GM12891 (cell line): ENCODE results near the gene RNF186.

Source experiments
- DNase-seq: peaks from one replicate; pipeline ENCODE4 v3.0.0; 2011; ENCODE audit warnings: low spot score; ENCODE audit not compliant: insufficient read length
- FAIRE-seq: peaks from 2 replicates; lab custom pipeline; 2011; peaks lifted over from hg19 to GRCh38; lab: Jason Lieb, UNC
- PAX5 ChIP-seq: IDR thresholded peaks from 2 replicates; pipeline ENCODE4 v1.6.1; 2011; ENCODE audit warnings: low read length, moderate library complexity, mild to moderate bottlenecking; ENCODE audit not compliant: insufficient read depth, severe bottlenecking
- POLR2A ChIP-seq: IDR thresholded peaks from 2 replicates; pipeline ENCODE4 v1.6.1; 2011; ENCODE audit warnings: low read depth, low read length, control low read depth
- POLR2AphosphoS5 ChIP-seq: IDR thresholded peaks from 2 replicates; pipeline ENCODE4 v1.6.1; 2011; ENCODE audit warnings: low read depth, low read length, control low read depth
- POU2F2 ChIP-seq: IDR thresholded peaks from 2 replicates; pipeline ENCODE4 v1.6.1; 2011; ENCODE audit warnings: low read depth, mild to moderate bottlenecking, control low read depth, low read length, moderate library complexity
- SPI1 ChIP-seq: IDR thresholded peaks from 2 replicates; pipeline ENCODE4 v1.6.1; 2011; ENCODE audit warnings: low read depth, low read length, control low read depth
- TAF1 ChIP-seq: IDR thresholded peaks from 2 replicates; pipeline ENCODE4 v1.6.1; 2011; ENCODE audit warnings: low read depth, low read length, control low read depth

The RNF186 gene

DNA sequence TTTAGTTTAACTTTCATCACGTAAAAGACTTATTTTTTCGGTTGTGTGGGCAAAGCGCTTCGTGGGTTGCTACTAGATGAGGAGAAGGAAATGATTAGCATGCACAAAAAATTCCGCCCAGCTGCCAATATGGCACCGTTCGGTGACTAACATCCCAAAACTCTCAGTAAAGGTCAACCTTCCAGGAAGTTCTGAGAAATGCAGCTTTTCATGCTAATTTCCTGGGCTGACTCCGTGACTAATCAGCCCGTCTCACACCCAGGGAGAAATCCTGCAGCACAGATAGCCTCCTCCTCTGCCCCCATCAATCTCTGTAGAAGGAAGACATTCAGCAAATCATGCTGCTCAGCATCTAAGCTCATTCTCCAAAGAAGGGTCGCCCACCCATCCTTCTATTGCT, 49.5 kb downstream of the RNF186 start:
- peak; percentile 23 for FAIRE-seq
- no peak for TF ChIP-seq POU2F2
- TF ChIP-seq POLR2A = no peak
- no peak for TF ChIP-seq POLR2AphosphoS5
- TF ChIP-seq SPI1 = no peak
- no peak for TF ChIP-seq TAF1
- no peak for TF ChIP-seq PAX5
- DNase-seq = no peak

DNA sequence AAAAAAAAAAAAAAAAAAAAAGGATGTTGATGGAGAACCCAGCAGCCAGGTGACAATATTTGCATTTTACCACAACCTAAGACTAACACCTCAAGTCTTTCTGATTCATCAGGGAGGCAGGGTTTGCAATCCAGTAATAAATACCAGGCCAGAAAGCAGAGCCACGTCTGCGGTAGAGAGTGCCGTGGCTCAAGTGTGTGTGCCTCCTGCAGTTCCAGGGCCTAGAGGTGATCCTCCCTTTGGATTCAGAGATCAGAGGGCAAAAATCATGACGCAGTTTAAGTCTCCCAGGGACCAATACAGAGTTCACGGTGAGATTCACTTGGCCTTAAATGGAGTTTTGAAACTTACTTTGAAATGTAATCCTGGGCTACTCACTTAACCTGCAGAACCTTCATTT, 50.2 kb downstream of the RNF186 start:
- FAIRE-seq (peak; percentile 56), DNase-seq (no peak)
- TF ChIP-seq POU2F2 (0 out of 2 replicates have a peak, but pooled peaks have one; percentile 23), POLR2A (no peak)
